ENCODE results near the gene TULP4. TPM values are rescaled to one million over a fixed set of nuclear protein-coding genes. Genes with fewer than 3 reads are reported as not detected.
"Not testable (repeated sequence)": the region's sequence is repeated elsewhere in the genome, so short reads cannot be mapped to it uniquely, and the experiment has no call there.

TULP4 gene
- total RNA-seq, 8 experiments from 2014 or later = 54.0 to 195 (median 151) TPM

DNA sequence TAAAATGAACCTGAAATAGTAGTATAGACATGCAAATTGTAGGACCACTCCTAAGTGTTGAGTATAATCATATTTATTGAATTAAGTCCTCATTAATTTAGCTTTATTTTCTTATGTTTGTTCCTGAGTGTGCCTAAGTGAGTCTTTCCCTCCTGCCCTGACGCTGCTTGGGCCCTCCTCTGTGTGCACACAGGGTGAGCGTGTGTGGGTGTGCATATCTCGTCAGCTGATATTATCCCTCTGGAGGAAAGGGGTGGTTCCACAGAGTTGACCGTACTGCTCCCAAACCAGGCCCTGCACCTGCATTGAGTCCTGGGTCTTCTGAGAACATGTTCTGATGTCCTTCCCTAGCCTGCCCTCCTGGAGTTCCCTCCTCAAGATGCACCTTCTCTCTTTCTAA is 28.0 kb downstream of the TULP4 start:
- H3K27ac ChIP-seq = no peak overlapping the region
- H3K4me1 ChIP-seq (replicated peaks in 1 of 2) = no peaks in the 10 kb centered on the region
- in situ Hi-C loops (cut with MboI; ENCODE audit: low pct_unique_long_range_greater_than_20kb in 2 of 9, low sequenced_read_pairs in 9 of 9, unreplicated experiment in 9 of 9) = no loop called here
- ATAC-seq (replicated peaks in 6 of 8) = peak in 1 of 8 experiments; percentile 35
- H3K4me3 ChIP-seq = no peak overlapping the region
- 90 to 100% (median 98%) methylated on average over 1 to 4 of the region's 4 CpGs; no CpG with 5 or more reads in 3 of the 10 experiments for WGBS, 10 experiments

DNA sequence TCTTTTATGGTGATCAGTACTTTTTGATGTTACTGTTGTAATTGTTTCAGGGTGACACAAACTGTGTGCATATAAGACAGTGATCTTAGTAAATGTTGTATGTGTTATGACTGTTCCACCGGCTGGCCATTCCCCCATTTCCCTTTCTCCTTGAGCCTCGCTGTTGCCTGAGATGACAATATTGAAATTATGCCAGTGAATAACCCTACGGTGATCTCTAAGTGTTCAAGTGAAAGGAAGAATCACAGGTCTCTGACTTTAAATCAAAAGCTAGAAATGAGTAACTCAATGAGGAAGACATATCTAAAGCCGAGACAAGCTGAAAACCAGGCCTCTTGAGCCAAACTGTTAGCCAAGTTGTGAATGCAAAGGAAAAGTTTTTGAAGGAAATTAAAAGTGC is 32.3 kb downstream of the TULP4 start:
- 67 to 100% (median 94%) methylated on average over 1 to 4 of the region's 4 CpGs for WGBS, 10 experiments
- no peak overlapping the region for H3K27ac ChIP-seq
- ATAC-seq (replicated peaks in 6 of 8) = no peak
- in situ Hi-C loops (cut with MboI; ENCODE audit: low pct_unique_long_range_greater_than_20kb in 2 of 9, low sequenced_read_pairs in 9 of 9, unreplicated experiment in 9 of 9) = no loop called here
- H3K4me3 ChIP-seq = no peak overlapping the region
- no peaks in the 10 kb centered on the region for H3K4me1 ChIP-seq (replicated peaks in 1 of 2)

DNA sequence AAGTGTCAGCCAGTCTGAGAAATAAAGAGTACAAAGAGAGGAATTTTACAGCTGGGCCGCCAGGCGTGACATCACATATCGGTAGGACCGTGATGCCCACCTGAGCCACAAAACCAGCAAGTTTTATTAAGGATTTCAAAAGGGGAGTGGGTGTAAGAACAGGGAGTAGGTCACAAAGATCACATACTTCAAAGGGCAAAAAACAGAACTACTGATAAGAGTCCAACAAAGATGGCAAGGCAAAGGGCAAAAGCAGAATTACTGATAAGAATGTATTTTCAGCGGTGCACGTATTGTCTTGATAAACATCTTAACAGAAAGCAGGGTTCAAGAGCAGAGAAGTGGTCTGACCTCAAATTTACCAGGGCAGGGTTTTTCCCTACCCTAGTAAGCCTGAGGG is 33.2 kb downstream of the TULP4 start:
- ATAC-seq (replicated peaks in 6 of 8); H3K4me1 ChIP-seq (replicated peaks in 1 of 2); in situ Hi-C loops (cut with MboI; ENCODE audit: low pct_unique_long_range_greater_than_20kb in 2 of 9, low sequenced_read_pairs in 9 of 9, unreplicated experiment in 9 of 9); H3K27ac ChIP-seq; H3K4me3 ChIP-seq: not testable (repeated sequence)
- 89 to 100% (median 96%) methylated on average over 1 to 6 of the region's 6 CpGs; no CpG with 5 or more reads in 1 of the 10 experiments for WGBS, 10 experiments

DNA sequence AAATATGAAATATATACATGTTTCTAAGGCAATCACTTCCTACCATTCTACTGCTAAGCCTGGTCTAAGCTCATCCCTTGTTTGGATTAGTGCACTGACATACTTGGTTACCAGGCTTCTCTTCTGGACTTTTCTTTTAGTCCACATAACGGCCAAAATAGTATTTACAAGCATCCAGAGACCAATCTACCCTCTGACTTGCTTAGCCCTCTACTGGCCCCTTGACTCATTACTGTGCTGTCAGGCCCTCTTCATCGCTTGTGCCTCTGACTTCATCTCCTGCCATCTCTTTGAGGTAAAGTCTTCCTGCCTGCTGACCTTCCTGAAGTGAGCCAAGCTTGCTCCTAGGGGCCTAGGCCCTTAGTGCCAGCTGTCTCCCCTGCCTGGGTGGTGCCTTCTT is 35.1 kb downstream of the TULP4 start:
- Histone ChIP-seq H3K4me3 (no peak overlapping the region), H3K27ac (no peak overlapping the region), H3K4me1 (replicated peaks in 1 of 2) (no peaks in the 10 kb centered on the region)
- peak in 1 of 8 experiments; percentile 14 for ATAC-seq (replicated peaks in 6 of 8)
- 94 to 100% (median 100%) methylated on average over 1 to 2 of the region's 2 CpGs; no CpG with 5 or more reads in 2 of the 10 experiments for WGBS, 10 experiments
- in situ Hi-C loops (cut with MboI; ENCODE audit: low pct_unique_long_range_greater_than_20kb in 2 of 9, low sequenced_read_pairs in 9 of 9, unreplicated experiment in 9 of 9) = no loop called here

DNA sequence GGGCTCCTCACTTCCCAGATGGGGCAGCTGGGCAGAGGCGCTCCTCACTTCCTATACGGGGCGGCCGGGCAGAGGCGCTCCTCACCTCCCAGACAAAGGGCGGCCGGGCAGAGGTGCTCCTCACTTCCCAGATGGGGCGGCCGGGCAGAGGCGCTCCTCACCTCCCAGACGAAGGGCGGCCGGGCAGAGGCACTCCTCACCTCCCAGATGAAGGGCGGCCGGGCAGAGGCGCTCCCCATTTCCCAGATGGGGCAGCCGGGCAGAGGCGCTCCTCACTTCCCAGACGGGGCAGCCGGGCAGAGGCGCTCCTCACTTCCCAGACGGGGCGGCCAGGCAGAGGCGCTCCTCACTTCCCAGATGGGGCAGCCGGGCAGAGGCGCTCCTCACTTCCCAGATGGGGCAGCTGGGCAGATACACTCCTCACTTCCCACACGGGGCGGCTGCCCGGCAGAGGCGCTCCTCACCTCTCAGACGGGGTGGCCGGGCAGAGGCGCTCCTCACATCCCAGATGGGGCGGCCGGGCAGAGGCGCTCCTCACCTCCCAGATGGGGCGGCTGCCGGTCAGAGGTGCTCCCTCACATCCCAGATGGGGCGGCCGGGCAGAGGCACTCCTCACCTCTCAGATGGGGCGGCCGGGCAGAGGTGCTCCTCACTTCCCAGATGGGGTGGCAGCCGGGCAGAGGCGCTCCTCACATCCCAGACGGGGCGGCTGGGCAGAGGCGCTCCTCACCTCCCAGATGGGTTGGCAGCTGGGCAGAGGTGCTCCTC is 36.7 kb downstream of the TULP4 start:
- H3K4me1 ChIP-seq (replicated peaks in 1 of 2); in situ Hi-C loops (cut with MboI; ENCODE audit: low pct_unique_long_range_greater_than_20kb in 2 of 9, low sequenced_read_pairs in 9 of 9, unreplicated experiment in 9 of 9); H3K27ac ChIP-seq; H3K4me3 ChIP-seq; ATAC-seq (replicated peaks in 6 of 8): not testable (repeated sequence)
- 100% methylated on average over 2 to 4 of the region's 47 CpGs; no CpG with 5 or more reads in 7 of the 10 experiments for WGBS, 10 experiments

DNA sequence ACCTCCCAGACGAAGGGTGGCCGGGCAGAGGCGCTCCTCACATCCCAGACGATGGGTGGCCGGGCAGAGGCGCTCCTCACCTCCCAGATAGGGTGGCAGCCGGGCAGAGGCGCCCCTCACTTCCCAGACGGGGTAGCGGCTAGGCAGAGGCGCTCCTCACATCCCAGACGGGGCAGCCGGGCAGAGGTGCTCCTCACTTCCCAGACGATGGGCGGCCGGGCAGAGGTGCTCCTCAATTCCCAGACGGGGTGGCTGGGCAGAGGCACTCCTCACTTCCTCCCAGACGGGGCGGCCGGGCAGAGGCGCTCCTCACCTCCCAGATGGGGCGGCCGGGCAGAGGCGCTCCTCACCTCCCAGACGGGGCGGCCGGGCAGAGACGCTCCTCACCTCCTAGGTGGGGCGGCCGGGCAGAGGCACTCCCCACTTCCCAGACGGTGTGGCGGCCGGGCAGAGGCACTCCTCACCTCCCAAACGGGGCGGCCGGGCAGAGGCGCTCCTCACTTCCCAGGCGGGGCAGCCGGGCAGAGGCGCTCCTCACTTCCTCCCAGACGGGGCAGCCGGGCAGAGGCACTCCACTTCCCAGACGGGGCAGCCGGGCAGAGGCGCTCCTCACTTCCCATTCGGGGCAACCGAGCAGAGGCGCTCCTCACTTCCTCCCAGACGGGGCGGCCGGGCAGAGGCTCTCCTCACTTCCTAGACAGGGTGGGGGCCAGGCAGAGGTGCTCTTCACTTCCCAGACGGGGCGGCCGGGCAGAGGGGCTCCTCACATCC is 37.4 kb downstream of the TULP4 start:
- WGBS, 10 experiments = no CpG with 5 or more reads among the region's 54 CpGs
- H3K4me3 ChIP-seq; H3K27ac ChIP-seq; H3K4me1 ChIP-seq (replicated peaks in 1 of 2); in situ Hi-C loops (cut with MboI; ENCODE audit: low pct_unique_long_range_greater_than_20kb in 2 of 9, low sequenced_read_pairs in 9 of 9, unreplicated experiment in 9 of 9); ATAC-seq (replicated peaks in 6 of 8): not testable (repeated sequence)

DNA sequence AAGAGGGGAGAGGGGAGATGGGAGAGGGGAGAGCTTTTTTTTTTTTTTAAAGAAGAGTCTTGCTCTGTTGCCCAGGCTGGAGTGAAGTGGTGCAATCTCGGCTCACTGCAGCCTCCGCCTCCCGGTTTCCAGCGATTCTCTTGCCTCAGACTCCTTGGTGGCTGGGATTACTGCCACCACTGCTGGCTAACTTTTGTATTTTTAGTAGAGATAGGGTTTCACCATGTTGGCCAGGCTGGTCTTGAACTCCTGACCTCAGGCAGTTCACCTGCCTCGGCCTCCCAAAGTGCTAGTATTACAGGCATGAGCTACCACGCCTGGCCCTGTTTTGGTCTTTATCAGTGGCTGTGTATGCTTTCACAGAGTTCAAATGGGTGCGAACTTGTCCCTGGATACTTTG is 38.5 kb downstream of the TULP4 start:
- H3K4me1 ChIP-seq (replicated peaks in 1 of 2); in situ Hi-C loops (cut with MboI; ENCODE audit: low pct_unique_long_range_greater_than_20kb in 2 of 9, low sequenced_read_pairs in 9 of 9, unreplicated experiment in 9 of 9); ATAC-seq (replicated peaks in 6 of 8); H3K27ac ChIP-seq; H3K4me3 ChIP-seq: not testable (repeated sequence)
- 42 to 100% (median 100%) methylated on average over 1 to 5 of the region's 7 CpGs; no CpG with 5 or more reads in 3 of the 10 experiments for WGBS, 10 experiments

DNA sequence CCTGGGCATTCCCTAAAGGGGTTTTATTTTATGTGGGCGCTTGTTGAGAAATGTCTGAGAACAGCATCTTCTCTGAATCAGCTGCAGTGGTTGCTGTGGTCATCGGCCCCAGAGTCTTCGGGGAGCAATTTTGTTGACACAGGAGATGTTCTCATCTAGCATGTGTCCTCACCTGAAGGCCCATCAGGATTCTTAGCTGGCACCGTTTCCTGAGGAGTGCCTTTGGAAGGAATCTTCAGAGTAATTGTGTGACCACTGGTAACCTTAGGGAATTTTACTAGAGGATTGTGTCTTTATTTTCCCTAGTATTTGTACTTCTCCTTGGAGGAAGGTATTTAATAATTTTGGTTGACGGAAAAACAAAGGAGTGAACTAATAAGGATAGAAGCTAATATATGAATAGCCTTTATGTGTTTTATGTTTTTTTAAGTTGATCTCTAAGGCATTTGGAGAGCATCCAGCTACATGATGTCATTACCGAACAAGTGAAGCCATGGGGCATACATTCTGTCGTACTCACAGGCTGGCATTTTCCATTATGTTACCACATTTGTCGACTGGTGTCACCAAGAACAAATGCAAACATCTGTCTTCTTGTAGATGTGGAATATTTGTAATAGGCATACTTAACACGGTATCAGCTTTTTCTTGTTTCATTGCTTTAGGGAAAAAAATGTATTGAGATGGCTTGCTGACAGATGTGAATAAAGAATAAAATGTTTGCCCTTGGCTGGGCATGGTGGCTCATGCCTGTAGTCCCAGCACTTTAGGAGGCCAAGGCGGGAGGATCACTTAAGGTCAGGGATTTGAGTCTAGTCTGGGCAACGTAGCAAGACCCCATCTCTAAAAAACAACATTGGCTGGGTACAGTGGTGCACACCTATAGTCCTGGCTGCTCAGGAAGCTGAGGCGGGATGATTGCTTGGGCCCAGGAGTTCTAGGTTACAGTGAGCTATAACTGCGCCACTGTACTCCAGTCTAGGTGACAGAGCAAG is 41.9 kb downstream of the TULP4 start:
- ATAC-seq (replicated peaks in 6 of 8) = peak in 2 of 8 experiments; percentile 21 to 78
- in situ Hi-C loops (cut with MboI; ENCODE audit: low pct_unique_long_range_greater_than_20kb in 2 of 9, low sequenced_read_pairs in 9 of 9, unreplicated experiment in 9 of 9) = no loop called here
- Histone ChIP-seq H3K4me1 (replicated peaks in 1 of 2) (no peaks in the 10 kb centered on the region), H3K27ac (no peak overlapping the region), H3K4me3 (no peak overlapping the region)
- 63 to 100% (median 89%) methylated on average over 2 to 12 of the region's 13 CpGs; no CpG with 5 or more reads in 1 of the 10 experiments for WGBS, 10 experiments

DNA sequence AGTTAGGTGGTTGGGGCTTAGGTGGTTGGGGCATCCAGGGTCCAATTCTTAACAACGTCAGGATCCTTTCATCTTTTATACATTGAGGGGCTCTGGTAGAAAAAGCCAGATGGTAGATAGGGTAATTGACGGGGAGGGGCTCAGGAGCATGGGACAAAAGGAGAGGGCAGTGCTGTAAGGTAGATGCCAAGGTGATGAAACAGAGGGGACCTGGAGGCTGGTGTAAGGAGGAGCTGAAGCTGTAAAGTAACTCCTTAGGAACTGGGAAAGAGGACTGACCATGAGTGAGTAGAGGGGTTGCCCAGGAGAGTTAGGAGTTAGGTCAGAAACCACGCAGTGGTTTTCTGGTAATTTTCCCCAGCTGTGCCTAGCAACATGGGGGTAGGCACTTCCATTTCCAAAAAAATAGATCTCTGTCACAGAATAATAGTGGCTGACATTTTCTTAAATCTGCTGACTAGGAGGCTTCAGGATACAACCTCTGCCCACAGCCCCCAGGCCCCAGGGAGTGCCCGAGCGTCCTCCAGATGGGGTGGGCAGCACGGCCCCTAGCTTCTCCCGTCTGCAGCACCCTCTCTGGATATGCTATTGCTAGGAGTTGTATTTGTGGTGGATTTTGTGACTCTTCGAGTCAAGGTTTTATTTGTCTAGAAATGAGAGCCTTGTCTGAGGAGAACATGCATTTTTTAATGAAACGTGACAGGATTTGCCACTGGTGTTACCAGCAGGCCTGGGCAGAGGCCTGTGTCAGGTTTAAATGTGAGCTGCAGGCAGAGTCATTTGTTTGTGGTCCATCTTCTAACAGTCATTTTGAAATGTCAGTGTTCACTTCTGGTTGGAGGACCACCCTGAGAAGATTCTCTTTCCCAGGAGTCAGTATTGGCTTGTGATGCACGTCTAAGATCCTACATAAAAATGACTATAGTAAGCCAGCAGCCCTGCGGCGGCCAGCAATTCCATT is 44.6 kb downstream of the TULP4 start:
- ATAC-seq (replicated peaks in 6 of 8) = peak in 1 of 8 experiments; percentile 17
- no peak overlapping the region for H3K27ac ChIP-seq

DNA sequence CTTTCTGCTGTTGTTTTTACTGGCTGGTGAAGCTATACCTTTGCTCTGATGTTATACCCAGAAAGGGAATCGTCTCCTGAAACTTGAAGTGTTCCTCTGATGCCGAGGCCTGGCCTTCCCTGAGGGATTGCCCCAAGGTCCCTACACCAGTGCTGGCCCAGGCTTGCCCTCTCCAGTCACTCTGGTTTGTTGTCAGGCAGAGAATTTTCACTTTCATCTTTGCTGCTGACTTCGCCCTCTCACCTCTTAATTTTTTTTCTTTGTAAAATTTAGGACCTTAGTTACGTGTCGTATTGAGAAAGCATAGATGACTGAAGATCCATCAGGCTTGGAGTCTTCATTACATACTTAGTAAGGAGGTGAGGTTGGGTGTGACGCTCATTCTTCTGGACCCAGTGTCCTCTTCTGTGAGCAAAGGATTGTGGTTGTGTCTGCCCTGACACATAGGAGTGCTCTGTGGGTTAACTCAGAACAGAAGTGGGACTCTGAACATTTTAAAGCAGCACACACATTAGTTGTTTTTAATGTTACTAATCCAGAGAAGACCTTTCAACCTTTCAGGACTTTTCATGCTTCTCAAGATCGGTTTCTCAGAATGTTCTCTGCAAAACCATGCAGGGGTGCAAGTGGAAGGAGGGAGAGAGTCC is 45.4 kb downstream of the TULP4 start:
- in situ Hi-C loops (cut with MboI; ENCODE audit: low pct_unique_long_range_greater_than_20kb in 2 of 9, low sequenced_read_pairs in 9 of 9, unreplicated experiment in 9 of 9) = no loop called here
- H3K27ac ChIP-seq = no peak overlapping the region
- WGBS, 10 experiments = 60 to 100% (median 93%) methylated on average over 1 to 4 of the region's 7 CpGs; no CpG with 5 or more reads in 1 of the 10 experiments
- H3K4me3 ChIP-seq = no peak overlapping the region
- peak in 1 of 8 experiments; percentile 10 for ATAC-seq (replicated peaks in 6 of 8)
- no peaks in the 10 kb centered on the region for H3K4me1 ChIP-seq (replicated peaks in 1 of 2)

More for the DNA sequence above, 44.6 kb downstream of the TULP4 start:
- WGBS, 10 experiments = 29 to 100% (median 92%) methylated on average over 1 to 8 of the region's 12 CpGs
- Histone ChIP-seq H3K4me1 (replicated peaks in 1 of 2) (no peaks in the 10 kb centered on the region), H3K4me3 (no peak overlapping the region)
- in situ Hi-C loops (cut with MboI; ENCODE audit: low pct_unique_long_range_greater_than_20kb in 2 of 9, low sequenced_read_pairs in 9 of 9, unreplicated experiment in 9 of 9) = no loop called here

DNA sequence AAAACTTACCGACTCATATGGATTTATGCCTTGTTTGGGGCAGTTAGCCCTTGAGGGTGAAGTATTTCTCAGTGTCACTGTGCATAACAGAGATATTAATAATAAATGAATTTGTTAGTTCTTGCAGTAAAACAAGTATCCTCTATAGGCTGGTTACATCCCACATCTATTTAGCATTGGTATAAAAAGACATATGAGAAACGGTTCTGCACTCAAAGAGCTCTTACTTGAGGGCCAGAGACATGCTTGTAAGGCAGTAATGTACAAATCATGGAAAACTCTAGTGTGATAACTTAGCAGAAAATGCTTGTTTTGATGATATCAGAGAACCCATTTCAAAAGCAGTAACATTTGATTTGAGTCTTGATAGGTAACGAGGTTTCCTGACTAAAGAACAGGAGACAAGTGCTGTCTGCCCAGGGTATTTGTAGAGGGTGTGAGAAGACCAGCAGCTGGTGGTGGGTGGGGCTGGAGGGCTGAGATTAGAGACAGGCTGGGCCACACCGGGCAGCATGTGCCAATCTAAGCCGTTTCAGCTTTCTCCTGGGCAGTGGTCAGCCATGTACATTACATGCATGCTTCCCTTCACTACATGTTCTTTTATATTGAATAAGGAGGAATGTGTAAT is 46.3 kb downstream of the TULP4 start:
- ATAC-seq (replicated peaks in 6 of 8) = peak in 3 of 8 experiments; percentile 56 to 85 (median 78)
- H3K4me1 ChIP-seq (replicated peaks in 1 of 2) = no peaks in the 10 kb centered on the region
- in situ Hi-C loops (cut with MboI; ENCODE audit: low pct_unique_long_range_greater_than_20kb in 2 of 9, low sequenced_read_pairs in 9 of 9, unreplicated experiment in 9 of 9) = no loop called here
- WGBS, 10 experiments = 62 to 100% (median 98%) methylated on average over 2 to 4 of the region's 5 CpGs; no CpG with 5 or more reads in 4 of the 10 experiments
- no peak overlapping the region for H3K4me3 ChIP-seq
- no peak overlapping the region for H3K27ac ChIP-seq
